AG20443 (cell line): ENCODE results near the gene HERPUD1.
"Not testable (repeated sequence)": the region's sequence is repeated elsewhere in the genome, so short reads cannot be mapped to it uniquely, and the experiment has no call there.

ENCODE experiments used
- DNase-seq: peaks from one replicate; pipeline ENCODE4 v3.0.0; 2012; ENCODE audit warnings: low spot score, mixed read lengths

HERPUD1 gene

DNA sequence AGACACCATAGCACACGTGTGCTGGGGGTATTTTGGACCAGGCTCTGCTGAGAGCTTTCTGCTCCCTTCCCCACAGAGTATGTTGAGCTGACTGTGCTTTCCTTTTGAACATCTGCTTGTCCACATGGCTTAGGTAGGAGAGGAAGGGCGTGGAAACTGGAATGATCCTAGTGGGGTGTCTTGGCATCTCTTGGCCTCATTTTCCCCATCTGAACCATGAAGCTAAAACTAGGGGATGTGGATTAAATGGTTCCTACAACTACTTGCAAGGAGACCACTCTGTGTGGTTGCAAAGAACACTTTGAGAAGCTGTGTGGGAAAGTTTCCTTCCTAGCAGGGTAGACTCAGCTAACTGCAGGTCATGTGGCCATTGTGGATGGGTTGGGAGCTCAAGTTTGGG is 50.8 kb downstream of the HERPUD1 start:
- DNase-seq: no peak

DNA sequence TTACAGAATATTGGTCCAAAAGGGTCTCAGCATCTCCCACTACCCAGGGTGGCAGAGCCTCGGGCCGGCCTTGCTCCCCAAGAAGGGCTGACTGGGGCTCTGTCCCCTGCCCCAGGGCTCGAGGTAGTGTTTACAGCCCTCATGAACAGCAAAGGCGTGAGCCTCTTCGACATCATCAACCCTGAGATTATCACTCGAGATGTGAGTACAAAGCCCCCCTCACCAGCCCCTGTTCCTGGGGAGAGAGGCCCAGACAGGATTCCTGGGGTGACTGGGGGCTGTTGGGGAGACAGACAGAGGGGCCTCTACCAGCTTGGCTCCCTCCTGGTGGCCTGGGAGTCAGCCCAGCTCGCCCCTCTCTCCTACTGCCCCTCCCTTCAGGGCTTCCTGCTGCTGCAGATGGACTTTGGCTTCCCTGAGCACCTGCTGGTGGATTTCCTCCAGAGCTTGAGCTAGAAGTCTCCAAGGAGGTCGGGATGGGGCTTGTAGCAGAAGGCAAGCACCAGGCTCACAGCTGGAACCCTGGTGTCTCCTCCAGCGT is 51.3 kb downstream of the HERPUD1 start:
- DNase-seq: no peak

DNA sequence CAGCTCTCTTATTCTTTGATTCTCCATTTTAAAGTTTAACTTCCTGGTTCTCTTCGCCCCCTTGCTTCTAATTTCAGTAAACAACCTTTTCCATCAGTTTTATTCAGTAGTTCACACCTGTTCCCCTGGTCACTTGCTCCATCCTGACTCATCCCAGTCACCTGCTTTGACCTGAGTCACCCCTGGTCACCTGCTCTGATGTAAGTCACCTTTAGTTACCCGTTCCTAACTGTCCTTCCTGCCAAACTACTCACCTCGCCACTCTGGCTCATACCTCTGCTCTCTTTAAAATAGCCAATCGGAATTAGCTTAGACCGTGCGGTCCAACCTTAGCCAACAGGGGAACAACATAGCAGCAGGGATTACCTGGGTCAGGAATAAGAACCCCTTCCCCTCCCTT is 52.7 kb downstream of the HERPUD1 start:
- no peak for DNase-seq

DNA sequence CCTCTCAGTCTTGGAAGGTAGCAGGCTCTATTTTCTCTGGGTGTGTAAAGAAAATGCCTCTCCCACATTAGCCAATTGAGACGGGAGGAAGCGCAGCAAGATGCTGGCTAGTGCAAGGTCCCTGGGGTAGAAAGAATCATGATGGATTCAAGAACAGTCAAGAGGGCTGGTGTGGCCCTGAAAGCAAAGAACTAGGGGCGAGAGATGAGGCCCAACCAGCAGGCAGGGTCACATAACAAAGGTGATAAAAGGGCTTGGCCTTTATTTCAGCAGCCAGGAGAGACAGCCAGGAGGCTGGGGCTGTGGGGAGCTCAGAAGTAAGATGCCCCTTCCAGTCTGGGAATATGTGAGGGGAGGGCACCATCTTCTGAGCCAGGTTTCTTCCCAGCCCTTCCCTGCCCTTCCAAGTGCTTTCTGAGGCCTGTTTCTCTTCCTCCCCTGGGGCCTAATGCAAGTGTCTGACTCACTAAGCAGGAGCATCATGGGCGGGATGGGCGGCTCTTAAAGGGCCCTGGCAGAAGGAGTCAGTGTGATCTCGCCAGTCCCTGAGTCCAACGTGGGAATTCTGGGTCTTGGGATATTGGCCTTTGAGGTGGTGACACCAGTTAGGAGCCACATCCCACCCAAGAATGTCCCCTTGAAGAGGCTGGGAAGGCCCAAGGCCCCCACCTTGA is 53.5 kb downstream of the HERPUD1 start:
- DNase-seq: peak; percentile 92

DNA sequence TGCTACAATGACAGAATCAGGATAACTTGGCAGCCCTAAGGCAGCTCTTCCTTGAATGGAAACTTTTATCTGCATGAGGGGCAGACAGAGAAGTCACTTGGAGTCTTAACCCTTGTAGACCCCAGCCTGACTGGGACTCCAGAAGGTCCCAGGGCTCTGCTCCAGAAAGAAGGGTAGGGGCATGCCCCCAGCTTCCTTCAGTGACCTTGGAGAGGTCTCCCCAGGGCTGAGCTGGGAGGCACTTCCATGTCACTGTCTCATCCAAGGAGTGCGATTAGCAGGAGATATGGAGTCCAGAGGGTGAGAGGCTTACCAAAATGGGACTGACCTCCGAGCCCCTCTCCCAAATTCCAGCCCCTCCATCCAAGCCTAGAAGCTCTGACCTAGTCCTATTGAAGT is 54.0 kb downstream of the HERPUD1 start:
- no peak for DNase-seq

DNA sequence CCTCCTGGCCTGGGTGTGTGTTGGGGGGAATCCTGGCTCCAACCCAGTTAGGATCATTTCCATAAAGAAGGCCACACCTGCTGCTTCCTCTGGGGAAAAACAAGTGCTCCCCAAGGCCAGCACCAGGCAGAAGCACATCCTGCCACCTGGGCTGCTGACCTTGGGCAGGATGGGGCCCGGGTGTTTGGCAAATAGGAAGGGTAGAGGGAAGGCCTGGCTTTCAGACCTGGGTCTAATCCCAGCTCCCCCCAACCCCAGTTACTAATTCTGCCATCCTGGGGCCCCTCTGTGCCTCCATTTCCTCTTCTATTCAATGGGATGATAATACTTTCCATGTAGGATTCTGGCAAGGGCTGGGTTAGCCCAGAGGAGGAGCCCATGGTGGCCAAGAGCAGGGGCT is 54.4 kb downstream of the HERPUD1 start:
- DNase-seq: no peak

DNA sequence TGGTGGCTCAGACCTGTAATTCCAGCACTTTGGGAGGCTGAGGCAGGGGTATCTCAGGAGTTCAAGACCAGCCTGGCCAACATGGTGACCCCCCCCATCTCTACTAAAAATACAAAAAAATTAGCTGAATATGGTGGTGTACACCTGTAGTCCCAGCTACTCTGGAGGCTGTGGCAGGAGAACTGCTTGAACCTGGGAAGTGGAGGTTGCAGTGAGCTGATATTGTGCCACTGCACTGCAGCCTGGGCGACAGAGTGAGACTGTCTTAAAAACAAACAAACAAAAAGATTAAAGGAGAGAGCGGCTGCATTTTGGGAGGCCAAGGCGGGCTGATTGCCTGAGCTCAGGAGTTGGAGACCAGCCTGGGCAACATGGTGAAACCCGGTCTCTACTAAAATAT is 55.0 kb downstream of the HERPUD1 start:
- DNase-seq: not testable (repeated sequence)

DNA sequence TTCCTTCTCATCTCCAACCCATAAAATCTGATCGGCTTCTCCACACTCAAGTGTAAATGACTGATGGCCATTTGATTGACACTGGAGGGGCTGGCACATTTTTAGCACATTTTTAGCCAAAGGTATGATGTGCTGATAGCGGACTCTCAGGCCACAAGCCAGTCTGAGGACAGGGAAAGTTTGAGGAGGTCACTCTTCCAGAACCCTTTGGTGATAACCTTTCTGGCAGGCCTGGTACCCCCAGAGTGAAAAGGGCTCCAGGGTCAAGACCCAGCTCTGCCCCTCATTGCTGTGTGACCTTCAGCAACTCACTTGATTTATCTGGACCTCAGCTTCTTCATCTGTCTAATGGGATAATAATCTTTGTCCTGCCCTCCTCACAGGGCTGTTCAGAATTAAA is 55.8 kb downstream of the HERPUD1 start:
- DNase-seq: no peak

DNA sequence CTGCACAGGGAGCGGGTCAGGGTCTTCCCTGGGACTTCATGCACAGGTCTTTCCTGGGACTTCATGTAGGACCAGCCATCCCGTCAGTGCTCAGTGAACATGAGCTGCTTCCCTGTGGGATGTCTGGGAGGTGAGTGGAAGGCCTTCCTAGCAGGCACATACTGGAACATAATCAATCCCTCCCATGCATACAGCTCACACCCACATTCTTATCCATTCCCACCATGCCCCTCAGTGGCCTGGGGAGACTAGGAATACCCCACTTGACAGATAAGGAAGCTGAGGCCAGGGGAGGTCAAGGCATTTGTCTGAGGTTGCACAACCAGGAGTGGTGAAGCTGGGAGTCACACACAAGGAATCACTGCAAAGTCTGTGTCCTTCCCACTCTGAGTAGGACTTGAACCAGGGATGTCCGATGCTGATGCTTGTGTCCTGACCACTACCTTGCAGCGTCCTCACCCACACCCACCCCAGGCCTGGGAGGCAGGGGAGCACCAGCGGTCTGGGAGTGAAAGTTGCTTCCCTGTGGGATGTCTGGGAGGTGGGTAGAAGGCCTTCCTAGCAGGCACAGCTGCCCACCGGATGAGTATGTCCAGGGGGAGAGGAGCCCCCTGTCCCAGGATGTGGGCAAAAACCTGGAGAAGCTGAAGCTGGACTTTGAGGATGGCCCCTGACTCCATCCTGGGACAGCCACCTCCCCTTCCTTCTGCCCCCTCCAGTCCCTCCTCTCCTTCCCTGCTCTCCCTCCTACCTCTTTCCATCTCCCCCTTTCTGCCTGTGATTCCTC is 56.4 kb downstream of the HERPUD1 start:
- peak; percentile 59 for DNase-seq

DNA sequence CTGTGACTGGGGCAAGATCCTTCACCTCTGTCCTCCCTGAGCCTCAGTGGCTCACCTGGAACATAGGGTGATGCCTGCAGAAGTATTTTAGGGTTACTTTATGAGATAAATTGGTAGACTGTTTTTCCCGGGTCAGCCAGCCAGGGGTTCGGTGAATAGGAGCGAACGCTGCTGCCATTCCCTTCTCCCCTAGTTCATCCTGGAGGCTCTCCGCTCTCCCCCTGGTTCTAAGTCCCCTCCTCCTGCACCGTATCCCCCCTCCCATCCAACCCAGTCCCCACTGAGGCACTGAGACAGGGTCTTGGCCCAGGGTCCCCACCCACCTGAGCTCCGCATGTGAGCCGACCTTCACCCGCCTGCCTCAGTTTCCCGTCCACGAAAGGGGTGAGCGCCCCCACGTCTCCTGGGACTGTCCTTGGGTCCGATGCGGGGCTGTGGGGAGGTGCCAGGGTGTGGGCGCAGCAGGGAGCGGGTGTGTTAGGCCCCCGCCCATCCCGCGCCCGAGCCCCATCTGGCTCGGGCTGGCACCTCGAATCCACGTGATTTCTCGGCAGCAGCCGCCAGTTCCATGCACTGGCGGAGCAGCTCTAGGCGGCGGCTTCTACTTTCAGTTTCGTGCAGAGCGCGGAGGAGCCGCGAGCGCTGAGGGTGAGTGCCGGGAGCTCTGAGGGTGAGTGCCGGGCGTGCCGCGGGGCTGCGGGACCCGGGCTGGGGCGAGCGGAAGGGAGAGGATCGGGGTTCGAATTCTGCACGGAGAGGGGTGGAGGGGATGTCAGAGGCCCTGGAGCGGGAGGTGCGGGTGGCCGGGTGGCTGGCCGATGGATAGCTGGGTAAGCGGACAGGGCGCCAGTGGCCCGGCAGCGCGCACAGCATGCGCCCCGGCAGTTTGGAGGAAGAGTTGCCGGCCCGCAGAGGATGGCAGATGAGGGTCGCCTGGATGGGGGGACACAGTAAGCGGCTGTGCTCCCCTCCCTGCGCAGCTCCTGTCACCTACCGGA is 57.3 kb downstream of the HERPUD1 start, which contains the start of gene NLRC5:
TSS of gene NLRC5 (plus strand) at position 610 of the 998 bp plus-strand sequence. CDS start 31,156 bp downstream, outside the sequence.
- DNase-seq: peak; percentile 93

DNA sequence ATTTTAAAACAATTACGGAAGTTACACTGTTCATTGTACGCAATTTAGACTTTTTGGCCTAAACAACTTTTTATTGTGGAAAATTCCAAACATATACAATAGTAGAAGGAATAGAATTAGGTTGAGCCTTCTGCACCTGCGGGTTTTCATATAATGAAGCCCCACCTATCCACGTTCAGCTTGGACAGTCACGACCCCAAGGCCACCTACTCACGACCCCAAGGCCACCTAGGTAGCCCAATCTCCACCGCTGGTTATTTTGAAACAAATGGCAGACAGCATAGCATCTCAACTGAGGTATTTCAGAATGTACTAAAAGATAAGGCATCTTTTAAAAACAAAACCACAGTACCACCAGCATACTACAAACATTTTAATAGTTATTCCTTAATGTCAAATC is 58.0 kb downstream of the HERPUD1 start:
- DNase-seq: no peak

DNA sequence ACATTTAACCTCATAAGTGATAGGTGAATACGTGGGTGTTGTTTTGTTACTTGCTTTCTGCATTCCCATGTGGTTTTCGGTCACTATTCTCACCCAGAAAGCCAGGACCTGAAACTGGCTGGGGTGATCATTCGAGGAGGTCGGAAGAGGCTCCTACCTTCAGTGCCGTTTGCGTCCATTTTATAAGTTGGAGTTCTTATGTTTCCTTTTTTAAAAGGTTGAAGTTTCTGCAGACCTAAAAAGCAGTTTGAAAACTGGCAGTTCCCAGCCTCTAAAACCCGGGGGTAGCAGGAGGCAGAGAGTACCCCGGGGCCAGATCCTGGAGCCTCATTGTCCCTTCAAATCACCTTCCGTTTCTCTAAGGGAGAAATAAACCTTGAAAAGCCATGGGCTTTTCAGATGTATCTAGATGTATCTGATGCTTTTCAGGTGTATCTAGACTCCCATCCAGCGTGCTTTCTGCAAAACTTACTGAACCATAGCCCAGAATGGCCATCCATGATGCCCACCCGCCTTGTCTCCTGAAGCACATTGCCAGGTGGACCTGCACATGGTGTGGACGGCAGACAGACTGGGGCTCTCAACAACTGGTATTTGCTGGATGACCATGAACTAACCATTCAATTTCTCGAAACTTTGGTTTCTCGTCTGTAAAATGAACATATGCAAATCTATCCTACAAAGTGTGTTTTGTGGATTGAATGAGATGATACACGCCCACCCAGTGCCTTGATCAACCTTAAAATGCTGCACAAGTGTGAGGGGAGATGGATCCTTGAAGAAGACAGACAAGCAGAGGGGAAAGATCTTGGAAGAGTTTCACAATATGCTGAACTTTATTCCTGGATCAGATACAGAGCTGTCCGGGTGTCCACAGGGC is 58.7 kb downstream of the HERPUD1 start:
- no peak for DNase-seq

DNA sequence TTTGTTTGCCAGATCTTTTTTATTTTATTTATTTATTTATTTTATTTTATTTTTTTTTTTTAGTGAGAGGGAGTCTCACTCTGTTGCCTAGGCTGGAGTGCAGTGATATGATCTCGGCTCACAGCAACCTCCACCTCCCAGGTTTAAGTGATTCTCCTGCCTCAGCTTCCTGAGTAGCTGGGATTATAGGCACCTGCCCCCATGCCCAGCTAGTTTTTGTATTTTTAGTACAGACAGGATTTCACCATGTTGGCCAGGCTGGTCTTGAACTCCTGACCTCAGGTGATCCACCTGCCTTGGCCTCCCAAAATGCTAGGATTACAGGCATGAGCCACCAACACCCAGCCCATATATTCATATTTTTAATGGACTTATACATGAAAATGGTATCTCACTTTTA is 60.5 kb downstream of the HERPUD1 start:
- not testable (repeated sequence) for DNase-seq

DNA sequence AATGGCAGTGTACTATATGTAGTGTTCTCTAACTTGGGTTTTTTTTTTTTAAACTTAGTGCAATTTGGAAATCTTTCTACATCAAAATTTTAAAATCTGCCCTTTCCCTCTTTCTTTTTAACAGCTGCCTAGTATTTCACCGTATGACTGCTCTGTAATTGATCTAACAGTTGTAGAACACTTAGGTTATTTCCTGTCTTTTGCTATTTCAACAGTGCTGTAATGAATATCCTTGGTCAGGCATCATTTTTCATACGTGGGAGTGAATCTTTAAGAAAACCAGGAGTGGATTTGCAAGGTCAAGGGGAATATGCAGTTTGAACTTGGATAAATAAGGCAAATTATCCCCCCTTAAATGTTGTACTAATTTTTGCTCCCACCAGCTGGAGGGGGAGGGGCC is 61.3 kb downstream of the HERPUD1 start:
- DNase-seq: no peak

DNA sequence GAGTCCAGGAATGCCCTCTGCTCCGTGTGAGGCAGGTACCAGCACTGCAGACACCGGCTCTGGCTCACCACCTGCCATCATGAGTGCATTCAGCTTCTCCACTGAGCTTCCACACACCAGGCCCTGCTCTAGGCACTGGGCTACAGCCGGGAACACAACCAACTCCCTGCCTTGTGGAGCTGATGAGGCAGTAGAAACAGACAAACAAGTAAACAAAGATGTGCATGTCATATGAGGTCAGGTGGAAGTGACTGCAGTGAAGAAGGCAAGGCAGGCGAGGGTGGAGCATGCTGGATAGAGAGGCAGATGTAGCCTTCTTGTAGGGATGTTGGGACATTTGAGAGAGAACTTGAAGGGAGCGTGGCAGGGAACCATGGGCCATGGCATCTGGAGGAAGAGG is 62.4 kb downstream of the HERPUD1 start:
- DNase-seq: no peak
